ENCODE results near the gene PHF21B.
A peak's percentile ranks its signal among the peaks of the same experiment; 100 is the strongest.
"Not testable (repeated sequence)": the region's sequence is repeated elsewhere in the genome, so short reads cannot be mapped to it uniquely, and the experiment has no call there.

Gene PHF21B

GRCh38 chr22:45009606-45010531 lies at the start of gene PHF21B:
TSS of gene PHF21B (minus strand) at chr22:45010005. CDS start at chr22:45009549, 456 bp downstream.
- H3K4me3 ChIP-seq (ENCODE audit: control insufficient read depth, low read depth, low read length) = peak within 1 kb of the TSS; percentile 27
- DNase-seq (ENCODE audit: low read depth) = no peak
- no peak for TF ChIP-seq CTCF (IDR thresholded peaks at IDR 0.05; ENCODE audit: control insufficient read depth, insufficient read depth, low read depth, low read length, missing control alignments)

GRCh38 chr22:45059296-45059695 lies 49.5 kb upstream of the PHF21B start:
- no peak for DNase-seq (ENCODE audit: low read depth)
- no peak overlapping the region for H3K4me3 ChIP-seq (ENCODE audit: control insufficient read depth, low read depth, low read length)
- TF ChIP-seq CTCF (IDR thresholded peaks at IDR 0.05; ENCODE audit: control insufficient read depth, insufficient read depth, low read depth, low read length, missing control alignments) = no peak

- TF ChIP-seq CTCF (IDR thresholded peaks at IDR 0.05; ENCODE audit: control insufficient read depth, insufficient read depth, low read depth, low read length, missing control alignments) = no peak
- DNase-seq (ENCODE audit: low read depth) = no peak
- no peak overlapping the region for H3K4me3 ChIP-seq (ENCODE audit: control insufficient read depth, low read depth, low read length)
These were observed 48.8 kb upstream of the PHF21B start for GRCh38 chr22:45058622-45058912.

GRCh38 chr22:45055936-45056335 lies 46.1 kb upstream of the PHF21B start:
- no peak for TF ChIP-seq CTCF (IDR thresholded peaks at IDR 0.05; ENCODE audit: control insufficient read depth, insufficient read depth, low read depth, low read length, missing control alignments)
- DNase-seq (ENCODE audit: low read depth) = no peak
- no peak overlapping the region for H3K4me3 ChIP-seq (ENCODE audit: control insufficient read depth, low read depth, low read length)

- no peak overlapping the region for H3K4me3 ChIP-seq (ENCODE audit: control insufficient read depth, low read depth, low read length)
- DNase-seq (ENCODE audit: low read depth) = no peak
- no peak for TF ChIP-seq CTCF (IDR thresholded peaks at IDR 0.05; ENCODE audit: control insufficient read depth, insufficient read depth, low read depth, low read length, missing control alignments)
These were observed 43.8 kb upstream of the PHF21B start for GRCh38 chr22:45053571-45053970.

- no peak for TF ChIP-seq CTCF (IDR thresholded peaks at IDR 0.05; ENCODE audit: control insufficient read depth, insufficient read depth, low read depth, low read length, missing control alignments)
- no peak overlapping the region for H3K4me3 ChIP-seq (ENCODE audit: control insufficient read depth, low read depth, low read length)
These were observed 43.3 kb upstream of the PHF21B start for GRCh38 chr22:45053094-45053493.

GRCh38 chr22:45052665-45053064 lies 42.9 kb upstream of the PHF21B start:
- DNase-seq (ENCODE audit: low read depth); H3K4me3 ChIP-seq (ENCODE audit: control insufficient read depth, low read depth, low read length): not testable (repeated sequence)

More at GRCh38 chr22:45053094-45053493, 43.3 kb upstream of the PHF21B start:
- no peak for DNase-seq (ENCODE audit: low read depth)
